ENCODE results near the gene PRRT3. TPM values are rescaled to one million over a fixed set of nuclear protein-coding genes. Genes with fewer than 3 reads are reported as not detected.

The PRRT3 gene
- total and polyA plus RNA-seq, 2 of the 4 experiments (the other 2 are of a cell fraction) = 0.72 to 4.2 TPM

- Histone ChIP-seq H4K5ac (ENCODE audit: low read depth, low read length) (peak overlapping the region; percentile 88), H3K9me1 (ENCODE audit: insufficient read depth, low read length) (peaks cover 11% of the 10 kb centered on the region), H3K27ac (ENCODE audit: insufficient read depth, low read length) (peak overlapping the region; percentile 58), H4K20me1 (ENCODE audit: insufficient read depth, low read length) (no peaks in the 10 kb centered on the region), H3K23ac (ENCODE audit: low read depth, low read length) (peak overlapping the region; percentile 90), H2BK120ac (ENCODE audit: low read depth, low read length) (peak overlapping the region; percentile 68), H3K9ac (ENCODE audit: low read depth, low read length) (peak overlapping the region; percentile 58), H3K18ac (ENCODE audit: low read depth, low read length) (peak overlapping the region; percentile 57), H2AK5ac (ENCODE audit: low read depth, low read length) (peak overlapping the region; percentile 96; the same call in 1 of the 2 replicates), H4K8ac (ENCODE audit: low read depth in 2 of 2, low read length in 2 of 2) (peak overlapping the region; percentile 73 to 98), H3K14ac (replicated peaks; ENCODE audit: low read depth, low read length) (peak overlapping the region; percentile 87), H2AK9ac (replicated peaks; ENCODE audit: low read depth, low read length, poor library complexity) (peak overlapping the region; percentile 96), H3K27me3 (ENCODE audit: control insufficient read depth, insufficient read depth, low read length) (no peaks in the 10 kb centered on the region), H3K4me3 (ENCODE audit: insufficient read depth, low read depth, low read length) (peak overlapping the region; percentile 26; the same call in 1 of the 2 replicates), H3K4me2 (ENCODE audit: low read depth, low read length) (peak overlapping the region; percentile 86), H3K4me1 (ENCODE audit: control insufficient read depth, insufficient read depth, low read length) (peaks cover 32% of the 10 kb centered on the region), H2BK15ac (ENCODE audit: low read depth, low read length) (peak overlapping the region; percentile 31; the same call in 2 of the 3 replicates), H2BK20ac (ENCODE audit: low read depth, low read length) (peak overlapping the region; percentile 61), H3K36me3 (ENCODE audit: control insufficient read depth, insufficient read depth, low read length) (peaks cover 2% of the 10 kb centered on the region; the same call in 1 of the 2 replicates), H2AFZ (replicated peaks; ENCODE audit: low read length, poor library complexity) (peak overlapping the region; percentile 88), H3K79me1 (ENCODE audit: low read depth in 1 of 2, low read length in 2 of 2) (peaks cover 7 to 38% of the 10 kb centered on the region in 2 experiments; a peak in 3 of 4 replicates), H2BK5ac (ENCODE audit: low read depth, low read length, poor library complexity, severe bottlenecking) (peak overlapping the region; percentile 57), H3K4ac (ENCODE audit: low read depth, low read length) (peak overlapping the region; percentile 96), H4K91ac (ENCODE audit: insufficient read depth, low read depth, low read length) (peak overlapping the region; percentile 56), H3K56ac (ENCODE audit: extremely low read depth, insufficient read depth, low read length) (0 out of 2 replicates have a peak overlapping the region, but pooled peaks have one; percentile 34), H3K9me3 (ENCODE audit: control insufficient read depth, insufficient read depth, low read length) (no peaks in the 10 kb centered on the region)
- POLR2A ChIA-PET (ENCODE audit: unreplicated experiment) = interaction anchor here (0.5 kb wide), 1 partner anchor 26 kb away, joined by 3 read pairs; the partner anchor contains the start of gene JAGN1
- ATAC-seq (ENCODE audit: low read depth) = no peak
- peak; percentile 48 for DNase-seq
- CTCF ChIA-PET = interaction anchor here (0.6 kb wide), 1 partner anchor 335 kb away, joined by 6 read pairs; no protein-coding TSS in a partner anchor
- WGBS, 2 experiments (ENCODE audit: extremely low coverage in 2 of 2, insufficient read length in 1 of 2) = no CpG with 5 or more reads among the region's 7 CpGs
- dilution Hi-C loops (cut with HindIII; ENCODE audit: low sequenced_read_pairs, unreplicated experiment) (no loop called here), in situ Hi-C loops (cut with MboI; ENCODE audit: low sequenced_read_pairs) (no loop called here), intact Hi-C loops (cut with micrococcal nuclease) (loop anchor here (5.0 kb wide), 1 partner anchor 199 kb away; no protein-coding TSS in a partner anchor)
- no TSS peak for BruUV-seq (replicated peaks)
- TF ChIP-seq MXI1 (IDR thresholded peaks at IDR 0.05; ENCODE audit: borderline replicate concordance, low read depth, low read length) (peak; percentile 57; the same call in 1 of the 2 replicates), CEBPB (IDR thresholded peaks at IDR 0.05; ENCODE audit: low read depth, low read length) (peak; percentile 36; the same call in 1 of the 2 replicates), MAFK (IDR thresholded peaks at IDR 0.05; ENCODE audit: low read depth, low read length) (no peak), NFE2L2 (IDR thresholded peaks at IDR 0.05; ENCODE audit: low read depth, low read length) (no peak), USF2 (IDR thresholded peaks at IDR 0.05; ENCODE audit: low read depth, low read length) (no peak)
- TF ChIP-seq, protein P1, sequence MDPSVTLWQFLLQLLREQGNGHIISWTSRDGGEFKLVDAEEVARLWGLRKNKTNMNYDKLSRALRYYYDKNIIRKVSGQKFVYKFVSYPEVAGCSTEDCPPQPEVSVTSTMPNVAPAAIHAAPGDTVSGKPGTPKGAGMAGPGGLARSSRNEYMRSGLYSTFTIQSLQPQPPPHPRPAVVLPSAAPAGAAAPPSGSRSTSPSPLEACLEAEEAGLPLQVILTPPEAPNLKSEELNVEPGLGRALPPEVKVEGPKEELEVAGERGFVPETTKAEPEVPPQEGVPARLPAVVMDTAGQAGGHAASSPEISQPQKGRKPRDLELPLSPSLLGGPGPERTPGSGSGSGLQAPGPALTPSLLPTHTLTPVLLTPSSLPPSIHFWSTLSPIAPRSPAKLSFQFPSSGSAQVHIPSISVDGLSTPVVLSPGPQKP (IDR thresholded peaks at IDR 0.05; ENCODE audit: borderline replicate concordance, low read depth, low read length) = no peak
These were observed 35.9 kb downstream of the PRRT3 start for GRCh38 chr3:9916346-9916733.
